Fibroblast of mammary gland (primary cell): ENCODE measurements around the gene GSK3A.

Experiments used
- DNase-seq: peaks from one replicate; pipeline ENCODE4 v3.0.0-alpha.2; 2010; ENCODE audit warnings: low read depth
- H3K4me3 ChIP-seq: 2 replicates; pipeline ENCODE4 v1.5.1; 2011; ENCODE audit warnings: low read depth, mild to moderate bottlenecking, low read length, moderate library complexity; ENCODE audit not compliant: control insufficient read depth
- TF ChIP-seq, protein P1 (sequence below): conservative IDR thresholded peaks from 2 replicates; pipeline ENCODE4 v1.5.1; 2011; ENCODE audit warnings: low read depth, low read length, inconsistent platforms; ENCODE audit not compliant: control insufficient read depth, insufficient read depth

The GSK3A gene

GRCh38 chr19:42233678-42234292 lies 8.6 kb downstream of the GSK3A start:
- TF ChIP-seq, protein P1, sequence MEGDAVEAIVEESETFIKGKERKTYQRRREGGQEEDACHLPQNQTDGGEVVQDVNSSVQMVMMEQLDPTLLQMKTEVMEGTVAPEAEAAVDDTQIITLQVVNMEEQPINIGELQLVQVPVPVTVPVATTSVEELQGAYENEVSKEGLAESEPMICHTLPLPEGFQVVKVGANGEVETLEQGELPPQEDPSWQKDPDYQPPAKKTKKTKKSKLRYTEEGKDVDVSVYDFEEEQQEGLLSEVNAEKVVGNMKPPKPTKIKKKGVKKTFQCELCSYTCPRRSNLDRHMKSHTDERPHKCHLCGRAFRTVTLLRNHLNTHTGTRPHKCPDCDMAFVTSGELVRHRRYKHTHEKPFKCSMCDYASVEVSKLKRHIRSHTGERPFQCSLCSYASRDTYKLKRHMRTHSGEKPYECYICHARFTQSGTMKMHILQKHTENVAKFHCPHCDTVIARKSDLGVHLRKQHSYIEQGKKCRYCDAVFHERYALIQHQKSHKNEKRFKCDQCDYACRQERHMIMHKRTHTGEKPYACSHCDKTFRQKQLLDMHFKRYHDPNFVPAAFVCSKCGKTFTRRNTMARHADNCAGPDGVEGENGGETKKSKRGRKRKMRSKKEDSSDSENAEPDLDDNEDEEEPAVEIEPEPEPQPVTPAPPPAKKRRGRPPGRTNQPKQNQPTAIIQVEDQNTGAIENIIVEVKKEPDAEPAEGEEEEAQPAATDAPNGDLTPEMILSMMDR = no peak
- no peak overlapping the region for H3K4me3 ChIP-seq
- DNase-seq = no peak

DNA sequence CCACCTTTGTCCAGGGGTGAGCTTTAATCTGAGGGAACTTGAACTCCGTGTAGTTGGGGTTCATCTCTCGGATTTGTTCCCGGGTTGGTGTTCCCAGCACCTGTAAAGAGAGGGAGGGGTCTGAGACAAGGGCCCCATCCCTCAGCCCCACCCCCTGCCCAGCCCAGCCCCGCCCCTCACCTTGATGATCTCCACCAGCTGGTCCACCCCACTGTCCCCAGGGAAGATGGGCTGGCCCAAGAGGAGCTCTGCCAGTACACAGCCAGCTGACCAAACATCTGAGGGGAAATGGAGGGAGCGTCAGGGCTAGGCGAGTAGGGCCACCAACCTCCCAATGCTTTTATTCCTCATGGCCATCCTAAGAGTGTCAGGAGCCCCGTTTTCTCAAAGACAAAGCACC lies 9.3 kb downstream of the GSK3A start:
- TF ChIP-seq, protein P1 = no peak

DNA sequence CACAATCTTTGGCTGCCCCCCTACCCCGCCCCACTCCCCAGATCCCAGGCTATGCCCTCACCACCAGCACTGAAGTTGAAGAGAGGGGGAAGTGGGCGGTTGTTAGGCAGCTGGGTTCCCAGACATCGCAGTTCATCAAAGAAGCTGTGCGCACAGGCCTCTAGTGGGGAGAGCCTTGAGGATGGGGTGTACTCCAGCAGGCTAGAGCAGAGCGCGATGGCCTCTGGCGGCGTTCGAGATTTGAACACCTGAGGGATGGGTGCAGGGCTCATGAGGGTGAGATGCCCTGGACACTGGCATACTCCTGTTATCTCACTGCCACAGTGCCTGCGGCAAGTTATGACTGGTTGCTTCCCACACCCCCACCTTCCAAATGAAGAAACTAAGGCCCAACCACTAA lies 10.0 kb downstream of the GSK3A start:
- TF ChIP-seq, protein P1 = no peak
- H3K4me3 ChIP-seq = no peak overlapping the region
- DNase-seq = no peak

More for the DNA sequence above, 9.3 kb downstream of the GSK3A start:
- H3K4me3 ChIP-seq = no peak overlapping the region
- no peak for DNase-seq

- TF ChIP-seq, protein P1 = no peak
- H3K4me3 ChIP-seq = no peak overlapping the region
- DNase-seq = no peak
These were observed 11.8 kb downstream of the GSK3A start for GRCh38 chr19:42230571-42230970.

GRCh38 chr19:42229855-42230351 lies 12.5 kb downstream of the GSK3A start:
- peak; percentile 67 for DNase-seq
- TF ChIP-seq, protein P1 = no peak
- no peak overlapping the region for H3K4me3 ChIP-seq

DNA sequence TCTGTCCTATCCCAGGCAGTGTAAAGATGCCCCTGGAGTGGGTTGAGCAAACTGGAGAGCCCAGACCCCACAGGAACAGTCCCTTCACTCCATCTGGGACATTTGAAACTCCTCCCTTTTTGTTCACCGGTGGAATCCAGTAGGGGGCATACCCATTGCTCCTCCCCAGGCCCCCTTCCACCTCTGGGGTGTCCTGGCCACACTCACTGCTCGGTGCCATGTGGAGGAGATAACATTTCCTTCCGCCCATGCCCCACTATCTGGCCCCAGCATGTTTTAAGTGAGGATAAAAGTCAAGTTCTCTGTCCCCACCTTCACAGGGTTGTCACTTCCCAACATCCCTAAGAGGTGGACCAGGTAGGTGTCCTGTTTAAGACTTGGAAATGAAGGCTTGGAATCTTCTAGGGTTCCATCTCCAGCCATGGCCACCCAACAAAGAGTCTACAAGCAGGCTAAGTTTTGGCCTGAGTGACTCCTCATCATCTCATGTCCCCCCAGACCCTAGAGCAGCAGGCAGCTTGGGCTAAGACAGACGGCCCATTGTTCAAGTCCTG lies 13.0 kb downstream of the GSK3A start:
- DNase-seq = no peak
- no peak overlapping the region for H3K4me3 ChIP-seq
- TF ChIP-seq, protein P1 = no peak

GRCh38 chr19:42228641-42229040 lies 13.8 kb downstream of the GSK3A start:
- DNase-seq = no peak
- TF ChIP-seq, protein P1 = no peak
- no peak overlapping the region for H3K4me3 ChIP-seq
